ENCODE results near the gene SUGP2. TPM values are rescaled to one million over a fixed set of nuclear protein-coding genes. Genes with fewer than 3 reads are reported as not detected.
A peak's percentile ranks its signal among the peaks of the same experiment; 100 is the strongest.
"Not testable (repeated sequence)": the region's sequence is repeated elsewhere in the genome, so short reads cannot be mapped to it uniquely, and the experiment has no call there.

The SUGP2 gene
- total RNA-seq, 5 donors from 2014 or later (not counting 1 experiment from before 2014, with no cell fraction given): 114 to 139 (median 119) TPM

GRCh38 chr19:18961767-18962620, 71.3 kb downstream of the SUGP2 start:
- ATAC-seq (replicated peaks in 1 of 4): peak; percentile 48 to 79 (median 68)
- Mint-ChIP-seq H3K27me3 (peaks cover 3 to 14% of the 10 kb centered on the region in 2 donors), H3K9me3 (no peaks in the 10 kb centered on the region), H3K36me3 (no peaks in the 10 kb centered on the region), H3K4me1 (peaks cover 14 to 15% (median 14%) of the 10 kb centered on the region in 3 donors), H3K27ac (no peak overlapping the region), H3K4me3 (peak overlapping the region in 2 of 3 donors; percentile 4 to 52)
- Histone ChIP-seq H3K4me3 (ENCODE audit: control insufficient read depth in 1 of 2, extremely low read depth in 1 of 2, low read length in 1 of 2) (peak overlapping the region in 1 of 2 donors; percentile 5), H3K27me3 (replicated peaks in 1 of 2; ENCODE audit: control insufficient read depth in 2 of 2, extremely low read depth in 1 of 2, insufficient read depth in 2 of 2, low read length in 1 of 2) (peaks cover 0 to 40% of the 10 kb centered on the region in 2 experiments), H3K9me3 (no peaks in the 10 kb centered on the region), H3K36me3 (ENCODE audit: control insufficient read depth in 2 of 2, extremely low read depth in 1 of 2, insufficient read depth in 1 of 2, low read length in 1 of 2) (no peaks in the 10 kb centered on the region), H3K27ac (ENCODE audit: low read length) (no peak overlapping the region), H3K4me1 (ENCODE audit: control insufficient read depth in 1 of 2, extremely low read depth in 1 of 2, insufficient read depth in 2 of 2, low read length in 2 of 2) (peaks cover 0 to 12% of the 10 kb centered on the region in 2 experiments)
- WGBS (ENCODE audit: insufficient coverage): 21% methylated on average over 20 of the region's 26 CpGs
- ChIA-PET CTCF (no interaction called here), POLR2A (no interaction called here)
- peak in 19 of 35 experiments; percentile 7 to 39 (median 20) for DNase-seq

- ChIA-PET POLR2A (no interaction called here), CTCF (no interaction called here)
- Histone ChIP-seq H3K4me1 (ENCODE audit: control insufficient read depth in 1 of 2, extremely low read depth in 1 of 2, insufficient read depth in 2 of 2, low read length in 2 of 2) (peaks cover 0 to 12% of the 10 kb centered on the region in 2 experiments), H3K27ac (ENCODE audit: low read length) (no peak overlapping the region), H3K36me3 (ENCODE audit: control insufficient read depth in 2 of 2, extremely low read depth in 1 of 2, insufficient read depth in 1 of 2, low read length in 1 of 2) (no peaks in the 10 kb centered on the region), H3K27me3 (replicated peaks in 1 of 2; ENCODE audit: control insufficient read depth in 2 of 2, extremely low read depth in 1 of 2, insufficient read depth in 2 of 2, low read length in 1 of 2) (peaks cover 0 to 42% of the 10 kb centered on the region in 2 experiments), H3K4me3 (ENCODE audit: control insufficient read depth in 1 of 2, extremely low read depth in 1 of 2, low read length in 1 of 2) (no peak overlapping the region), H3K9me3 (no peaks in the 10 kb centered on the region)
- Mint-ChIP-seq H3K4me3 (no peak overlapping the region), H3K27me3 (peaks cover 3 to 14% of the 10 kb centered on the region in 2 donors), H3K36me3 (no peaks in the 10 kb centered on the region), H3K27ac (no peak overlapping the region), H3K9me3 (no peaks in the 10 kb centered on the region), H3K4me1 (peaks cover 14 to 15% (median 14%) of the 10 kb centered on the region in 3 donors)
- ATAC-seq (replicated peaks in 1 of 4): no peak
- DNase-seq: no peak
- 87% methylated on average over 2 of the region's 4 CpGs for WGBS (ENCODE audit: insufficient coverage)
Observed at GRCh38 chr19:18960370-18960769, 72.9 kb downstream of the SUGP2 start.

GRCh38 chr19:18955042-18955441, 78.3 kb downstream of the SUGP2 start:
- H3K9me3 Mint-ChIP-seq: peaks cover 0 to 5% (median 0%) of the 10 kb centered on the region in 3 donors
- no peak overlapping the region for H3K27ac ChIP-seq (ENCODE audit: low read length)
- H3K27me3 ChIP-seq (replicated peaks in 1 of 2; ENCODE audit: control insufficient read depth in 2 of 2, extremely low read depth in 1 of 2, insufficient read depth in 2 of 2, low read length in 1 of 2): peaks cover 0 to 14% of the 10 kb centered on the region in 2 experiments
- ATAC-seq (replicated peaks in 1 of 4): no peak
- no peak overlapping the region for H3K4me3 ChIP-seq (ENCODE audit: control insufficient read depth in 1 of 2, extremely low read depth in 1 of 2, low read length in 1 of 2)
- DNase-seq: no peak
- no peaks in the 10 kb centered on the region for H3K36me3 Mint-ChIP-seq
- peaks cover 0 to 2% of the 10 kb centered on the region in 2 donors for H3K27me3 Mint-ChIP-seq
- ChIA-PET POLR2A (no interaction called here), CTCF (no interaction called here)
- no peaks in the 10 kb centered on the region for H3K9me3 ChIP-seq
- no peaks in the 10 kb centered on the region for H3K36me3 ChIP-seq (ENCODE audit: control insufficient read depth in 2 of 2, extremely low read depth in 1 of 2, insufficient read depth in 1 of 2, low read length in 1 of 2)
- no peak overlapping the region for H3K27ac Mint-ChIP-seq
- no peak overlapping the region for H3K4me3 Mint-ChIP-seq
- no peaks in the 10 kb centered on the region for H3K4me1 ChIP-seq (ENCODE audit: control insufficient read depth in 1 of 2, extremely low read depth in 1 of 2, insufficient read depth in 2 of 2, low read length in 2 of 2)
- H3K4me1 Mint-ChIP-seq: no peaks in the 10 kb centered on the region
- 92% methylated on average over 2 of the region's 2 CpGs for WGBS (ENCODE audit: insufficient coverage)

- ATAC-seq (replicated peaks in 1 of 4): no peak
- H3K36me3 ChIP-seq (ENCODE audit: control insufficient read depth in 2 of 2, extremely low read depth in 1 of 2, insufficient read depth in 1 of 2, low read length in 1 of 2): no peaks in the 10 kb centered on the region
- H3K9me3 Mint-ChIP-seq: peaks cover 0 to 5% (median 0%) of the 10 kb centered on the region in 3 donors
- ChIA-PET POLR2A (no interaction called here), CTCF (no interaction called here)
- no peak overlapping the region for H3K4me3 Mint-ChIP-seq
- DNase-seq: no peak
- no peaks in the 10 kb centered on the region for H3K9me3 ChIP-seq
- H3K4me3 ChIP-seq (ENCODE audit: control insufficient read depth in 1 of 2, extremely low read depth in 1 of 2, low read length in 1 of 2): no peak overlapping the region
- no peak overlapping the region for H3K27ac ChIP-seq (ENCODE audit: low read length)
- H3K27me3 ChIP-seq (replicated peaks in 1 of 2; ENCODE audit: control insufficient read depth in 2 of 2, extremely low read depth in 1 of 2, insufficient read depth in 2 of 2, low read length in 1 of 2): peaks cover 0 to 14% of the 10 kb centered on the region in 2 experiments
- H3K27ac Mint-ChIP-seq: no peak overlapping the region
- H3K36me3 Mint-ChIP-seq: no peaks in the 10 kb centered on the region
- H3K4me1 Mint-ChIP-seq: no peaks in the 10 kb centered on the region
- H3K27me3 Mint-ChIP-seq: peaks cover 0 to 2% of the 10 kb centered on the region in 2 donors
- H3K4me1 ChIP-seq (ENCODE audit: control insufficient read depth in 1 of 2, extremely low read depth in 1 of 2, insufficient read depth in 2 of 2, low read length in 2 of 2): peaks cover 0 to 7% of the 10 kb centered on the region in 2 experiments
- 76% methylated on average over 3 of the region's 3 CpGs for WGBS (ENCODE audit: insufficient coverage)
Observed at GRCh38 chr19:18954094-18954493, 79.2 kb downstream of the SUGP2 start.

GRCh38 chr19:18952364-18953003, 80.8 kb downstream of the SUGP2 start:
- H3K9me3 Mint-ChIP-seq; ATAC-seq (replicated peaks in 1 of 4); POLR2A ChIA-PET: not testable (repeated sequence)

GRCh38 chr19:18951721-18952281, 81.5 kb downstream of the SUGP2 start:
- no peak overlapping the region for H3K27ac Mint-ChIP-seq
- no peak for DNase-seq
- H3K4me3 Mint-ChIP-seq: no peak overlapping the region
- no peak overlapping the region for H3K4me3 ChIP-seq (ENCODE audit: control insufficient read depth in 1 of 2, extremely low read depth in 1 of 2, low read length in 1 of 2)
- H3K4me1 Mint-ChIP-seq: peaks cover 0 to 8% (median 1%) of the 10 kb centered on the region in 3 donors
- no peak overlapping the region for H3K27ac ChIP-seq (ENCODE audit: low read length)
- peaks cover 0 to 32% of the 10 kb centered on the region in 2 experiments for H3K27me3 ChIP-seq (replicated peaks in 1 of 2; ENCODE audit: control insufficient read depth in 2 of 2, extremely low read depth in 1 of 2, insufficient read depth in 2 of 2, low read length in 1 of 2)
- peaks cover 0 to 5% (median 0%) of the 10 kb centered on the region in 3 donors for H3K9me3 Mint-ChIP-seq
- no peaks in the 10 kb centered on the region for H3K36me3 Mint-ChIP-seq
- ChIA-PET CTCF (no interaction called here), POLR2A (no interaction called here)
- no peaks in the 10 kb centered on the region for H3K9me3 ChIP-seq
- WGBS (ENCODE audit: insufficient coverage): 84% methylated on average over 4 of the region's 7 CpGs
- H3K4me1 ChIP-seq (ENCODE audit: control insufficient read depth in 1 of 2, extremely low read depth in 1 of 2, insufficient read depth in 2 of 2, low read length in 2 of 2): peaks cover 0 to 27% of the 10 kb centered on the region in 2 experiments
- H3K27me3 Mint-ChIP-seq: peaks cover 0 to 3% of the 10 kb centered on the region in 2 donors
- ATAC-seq (replicated peaks in 1 of 4): no peak
- H3K36me3 ChIP-seq (ENCODE audit: control insufficient read depth in 2 of 2, extremely low read depth in 1 of 2, insufficient read depth in 1 of 2, low read length in 1 of 2): no peaks in the 10 kb centered on the region

More at GRCh38 chr19:18952364-18953003, 80.8 kb downstream of the SUGP2 start:
- H3K4me3 Mint-ChIP-seq; H3K27ac Mint-ChIP-seq; H3K27ac ChIP-seq (ENCODE audit: low read length); H3K36me3 Mint-ChIP-seq; H3K27me3 Mint-ChIP-seq; H3K4me1 Mint-ChIP-seq; H3K4me3 ChIP-seq (ENCODE audit: control insufficient read depth in 1 of 2, extremely low read depth in 1 of 2, low read length in 1 of 2); CTCF ChIA-PET; H3K36me3 ChIP-seq (ENCODE audit: control insufficient read depth in 2 of 2, extremely low read depth in 1 of 2, insufficient read depth in 1 of 2, low read length in 1 of 2); DNase-seq; H3K9me3 ChIP-seq: not testable (repeated sequence)
- Histone ChIP-seq H3K27me3 (replicated peaks in 1 of 2; ENCODE audit: control insufficient read depth in 2 of 2, extremely low read depth in 1 of 2, insufficient read depth in 2 of 2, low read length in 1 of 2) (peaks cover 0 to 29% of the 10 kb centered on the region in 2 experiments), H3K4me1 (ENCODE audit: control insufficient read depth in 1 of 2, extremely low read depth in 1 of 2, insufficient read depth in 2 of 2, low read length in 2 of 2) (peaks cover 0 to 22% of the 10 kb centered on the region in 2 experiments)
- WGBS (ENCODE audit: insufficient coverage): 50% methylated on average over 10 of the region's 17 CpGs
